HepG2 (cell line): ENCODE measurements around the gene ACSL1. TPM values are rescaled to one million over a fixed set of nuclear protein-coding genes. Genes with fewer than 3 reads are reported as not detected.

ENCODE experiments used
- ATAC-seq: fragments of 200-7000 bp; cut with Tn5 transposase; 3 replicates; pipeline ENCODE4 v1.9.1; 2020; ENCODE audit warnings: mild to moderate bottlenecking, moderate library complexity
- BruUV-seq: library from RNA; stranded (reverse); fragments of 400-500 nt; replicated peaks from 2 replicates; lab custom pipeline; 2021; lab: Mats Ljungman, UMichigan
- CTCF ChIA-PET: fragments of 300-600 bp; formaldehyde crosslinking; extraction: SDS; loops from one replicate; lab custom pipeline; 2021; ENCODE audit warnings: low total read pairs, inconsistent platforms, low intra/inter-chr PET ratio; lab: Yijun Ruan, JAX
- POLR2A ChIA-PET: fragments of 350-600 bp; sonication (Branson Sonifier 250); formaldehyde crosslinking; loops from one replicate; lab custom pipeline; 2020; ENCODE audit warnings: antibody characterized with exemption, inconsistent platforms; lab: Yijun Ruan, JAX
- DNase-seq: peaks from one replicate; pipeline ENCODE4 v3.0.0-alpha.2; 2015; ENCODE audit warnings: low spot score
- FAIRE-seq: peaks from 3 replicates; lab custom pipeline; 2011; peaks lifted over from hg19 to GRCh38; lab: Jason Lieb, UNC
- H2AFZ ChIP-seq: one replicate; pipeline ENCODE4 v1.6.1; 2011; ENCODE audit warnings: low read length, inconsistent platforms
- H3K27ac ChIP-seq: fragments of 300-600 bp; 3 replicates; pipeline ENCODE4 v1.8.0; 2011; ENCODE audit warnings: mixed run types, mild to moderate bottlenecking, mixed read lengths, low read length, inconsistent platforms; ENCODE audit not compliant: insufficient read depth; ENCODE audit errors: extremely low read length
- H3K27me3 ChIP-seq, 2 experiments: fragments of 200-600 bp in 1 of 2; 2 replicates in 1 of 2; 3 replicates in 1 of 2; pipeline versions ENCODE4 v1.6.0 to v1.8.0; 2011; ENCODE audit warnings: low read length in 2 of 2, mild to moderate bottlenecking in 2 of 2, moderate library complexity in 2 of 2, inconsistent platforms in 1 of 2; ENCODE audit not compliant: insufficient read depth in 2 of 2, control insufficient read depth in 1 of 2
- H3K36me3 ChIP-seq, 2 experiments: fragments of 200-600 bp in 1 of 2; replicated peaks in 1 of 2; 2 replicates in 1 of 2; 3 replicates in 1 of 2; pipeline versions ENCODE4 v1.5.1 to v1.8.0; 2011; ENCODE audit warnings: low read length in 2 of 2, inconsistent platforms in 1 of 2; ENCODE audit not compliant: insufficient read depth in 2 of 2, control insufficient read depth in 1 of 2
- H3K4me1 ChIP-seq: 2 replicates; pipeline ENCODE4 v1.5.1; 2012; ENCODE audit warnings: low read length, inconsistent platforms; ENCODE audit not compliant: insufficient read depth
- H3K4me2 ChIP-seq: 2 replicates; pipeline ENCODE4 v1.6.0; 2011; ENCODE audit warnings: low read depth, low read length, inconsistent platforms
- H3K4me3 ChIP-seq, 3 experiments: fragments of 200-600 bp in 1 of 3; sonication (generic), shearing (Covaris generic) in 1 of 3; replicated peaks in 1 of 3; 2 replicates each; pipeline ENCODE4 v1.5.1; 2011 to 2016; ENCODE audit warnings: low read length in 3 of 3, inconsistent platforms in 2 of 3, low read depth in 2 of 3, mild to moderate bottlenecking in 2 of 3, control low read depth in 1 of 3, mixed read lengths in 1 of 3; ENCODE audit not compliant: insufficient read depth in 1 of 3
- H3K79me2 ChIP-seq: one replicate; pipeline ENCODE4 v1.6.1; 2011; ENCODE audit warnings: low read length, inconsistent platforms; ENCODE audit not compliant: insufficient read depth
- H3K9ac ChIP-seq: 2 replicates; pipeline ENCODE4 v1.6.0; 2011; ENCODE audit warnings: mild to moderate bottlenecking, low read depth, low read length, inconsistent platforms; ENCODE audit not compliant: insufficient read depth
- H3K9me3 ChIP-seq: 2 replicates; pipeline ENCODE4 v1.5.1; 2012; ENCODE audit warnings: mild to moderate bottlenecking, low read length
- H4K20me1 ChIP-seq: 2 replicates; pipeline ENCODE4 v1.6.0; 2011; ENCODE audit warnings: inconsistent platforms, mild to moderate bottlenecking, low read length, moderate library complexity; ENCODE audit not compliant: insufficient read depth
- CBX2 ChIP-seq, 2 experiments: fragments of 200-600 bp in 1 of 2; sonication (generic); formaldehyde crosslinking in 1 of 2; IDR thresholded peaks; 2 replicates each; pipeline versions ENCODE4 v1.7.0 to v1.8.1; 2018 to 2022; ENCODE audit warnings: low read depth in 2 of 2, low read length in 1 of 2, mild to moderate bottlenecking in 1 of 2, missing genetic modification reagents in 1 of 2
- CHD2 ChIP-seq: IDR thresholded peaks from 2 replicates; pipeline ENCODE4 v1.6.1; 2011; ENCODE audit warnings: low read depth, low read length, improper control_type of control experiment
- GABPB1 ChIP-seq: IDR thresholded peaks from 2 replicates; pipeline ENCODE4 v1.6.1; 2016; ENCODE audit warnings: mild to moderate bottlenecking, missing genetic modification reagents, moderate library complexity, missing compliant biosample characterization
- GMEB1 ChIP-seq: sonication (generic); formaldehyde crosslinking; IDR thresholded peaks from 2 replicates; pipeline ENCODE4 v1.5.1; 2020; ENCODE audit warnings: missing genetic modification reagents, mild to moderate bottlenecking, borderline replicate concordance
- MTA3 ChIP-seq: sonication (generic); formaldehyde crosslinking; IDR thresholded peaks from 2 replicates; pipeline ENCODE4 v1.4.0; 2020; ENCODE audit warnings: missing genetic modification reagents
- PHF20 ChIP-seq: sonication (generic); formaldehyde crosslinking; IDR thresholded peaks from 2 replicates; pipeline ENCODE4 v1.5.0; 2020; ENCODE audit warnings: mild to moderate bottlenecking, missing genetic modification reagents
- SOX6 ChIP-seq, 2 experiments: fragments of 450-650 bp in 1 of 2; sonication (generic) in 1 of 2; formaldehyde crosslinking in 1 of 2; IDR thresholded peaks; 2 replicates each; pipeline versions ENCODE4 v1.4.0 to v1.6.1; 2017 to 2020; ENCODE audit warnings: antibody characterized with exemption in 1 of 2, mild to moderate bottlenecking in 1 of 2, missing genetic modification reagents in 1 of 2
- ZNF143 ChIP-seq: sonication (generic); formaldehyde crosslinking; IDR thresholded peaks from 2 replicates; pipeline ENCODE4 v1.4.0; 2020; ENCODE audit warnings: missing genetic modification reagents
- ZNF3 ChIP-seq: IDR thresholded peaks from 2 replicates; pipeline ENCODE4 v1.7.0; 2017; ENCODE audit warnings: inconsistent platforms
- ZNF337 ChIP-seq: sonication (generic); formaldehyde crosslinking; IDR thresholded peaks from 2 replicates; pipeline ENCODE4 v1.5.1; 2020; ENCODE audit warnings: missing genetic modification reagents, low read depth, mild to moderate bottlenecking, borderline replicate concordance
- ZNF510 ChIP-seq: sonication (generic); formaldehyde crosslinking; IDR thresholded peaks from 2 replicates; pipeline ENCODE4 v1.4.0; 2020; ENCODE audit warnings: low read depth, mild to moderate bottlenecking, missing genetic modification reagents
- ZNF713 ChIP-seq: sonication (generic); formaldehyde crosslinking; IDR thresholded peaks from 2 replicates; pipeline ENCODE4 v1.4.0; 2020; ENCODE audit warnings: mild to moderate bottlenecking, missing genetic modification reagents
- ZSCAN25 ChIP-seq: sonication (generic); formaldehyde crosslinking; IDR thresholded peaks from 2 replicates; pipeline ENCODE4 v1.8.0; 2022; ENCODE audit warnings: mild to moderate bottlenecking, missing genetic modification reagents
- WGBS: methylation state at CpG from one replicate; pipeline ENCODE4 v1.1.6; 2017; ENCODE audit warnings: low lambda C conversion rate; 5-methylcytosine and 5-hydroxymethylcytosine counted together
- in situ Hi-C: cut with HindIII; loops from 2 replicates; pipeline ENCODE4 v1.10.0; 2017; ENCODE audit warnings: low pct_unique_long_range_greater_than_20kb; ENCODE audit not compliant: extremely low pct_ligation_motif_present
- intact Hi-C: fragments of 100-400 bp; cut with micrococcal nuclease; formaldehyde crosslinking; loops from one replicate; pipeline ENCODE4 v1.10.0; 2022; ENCODE audit not compliant: unreplicated experiment
- polyA plus RNA-seq, 8 experiments: library from polyadenylated mRNA; depleted of rRNA in 3 of 8; stranded (reverse) in 7 of 8; unstranded in 1 of 8; fragments of >200 nt; fragmentation: Illumina TruSeq in 4 of 8; extraction: Trizol in 4 of 8; gene quantifications; 2 replicates each; pipeline versions ENCODE4 v1.2.1 to v1.2.3, GENCODE V29; 2011 to 2016; ENCODE audit warnings: low read depth in 4 of 8, missing spikeins in 1 of 8, mixed read lengths in 1 of 8; ENCODE audit not compliant: insufficient read depth in 1 of 8
- total RNA-seq, 5 experiments: library from RNA; depleted of rRNA; stranded (reverse); fragments of >200 nt; fragmentation: Illumina TruSeq; extraction: Trizol; gene quantifications; 2 replicates each; pipeline ENCODE4 v1.2.3, GENCODE V29; 2016; ENCODE audit warnings: low read depth in 1 of 5
- TF ChIP-seq, protein P1 (sequence below): sonication (generic); formaldehyde crosslinking; IDR thresholded peaks from 2 replicates; pipeline ENCODE4 v1.4.0; 2020; ENCODE audit warnings: missing genetic modification reagents
- TF ChIP-seq, protein P2 (sequence below): sonication (generic); IDR thresholded peaks from 2 replicates; pipeline ENCODE4 v1.6.1; 2016; ENCODE audit warnings: low read depth, borderline replicate concordance

Gene ACSL1
- total and polyA plus RNA-seq, 2 of the 13 experiments (the other 11 are each of a cell fraction or from before 2014, with no cell fraction given) = 10.0 to 29.8 TPM

DNA sequence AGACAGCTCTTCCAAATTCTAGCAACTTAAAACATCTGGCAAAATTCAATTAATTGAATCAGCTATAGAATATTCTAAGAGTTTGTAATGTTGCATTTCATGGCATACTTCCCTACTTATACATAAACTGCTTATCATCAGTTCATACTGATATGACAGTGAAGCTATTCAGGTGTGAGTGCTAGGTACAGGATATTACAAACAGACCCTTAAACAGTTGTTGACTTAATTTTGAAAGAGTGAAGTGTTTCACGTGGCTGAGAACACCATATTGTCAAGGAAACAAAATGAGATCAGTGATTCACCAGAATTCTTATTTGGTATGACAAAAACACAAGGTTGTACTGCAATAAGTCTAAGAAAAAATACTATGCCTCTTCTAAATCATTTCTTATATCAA, 119.3 kb downstream of the ACSL1 start:
- H3K4me3 ChIP-seq = no peak overlapping the region
- ChIA-PET POLR2A (no interaction called here), CTCF (no interaction called here)
- no peak for ATAC-seq
- no peak overlapping the region for H3K9ac ChIP-seq
- no peaks in the 10 kb centered on the region for H3K79me2 ChIP-seq
- intact Hi-C loops = no loop called here
- no peak for DNase-seq
- no peaks in the 10 kb centered on the region; the same call in 1 of the 2 replicates for H4K20me1 ChIP-seq
- H2AFZ ChIP-seq = no peak overlapping the region
- H3K9me3 ChIP-seq = no peaks in the 10 kb centered on the region
- H3K27ac ChIP-seq = no peak overlapping the region
- H3K4me2 ChIP-seq = no peak overlapping the region
- WGBS = 74% methylated on average over 1 of the region's 1 CpG
- no peaks in the 10 kb centered on the region for H3K4me1 ChIP-seq
- peaks cover 6 to 51% of the 10 kb centered on the region in 2 experiments; a peak in 4 of 5 replicates for H3K36me3 ChIP-seq
- no TSS peak for BruUV-seq
- no peak for FAIRE-seq
- TF ChIP-seq SOX6 (IDR thresholded peaks at IDR 0.05) (no peak), SOX6 (CRISPR knock-in tag; IDR thresholded peaks at IDR 0.05) (no peak), ZNF713 (CRISPR knock-in tag) (no peak), GABPB1 (CRISPR knock-in tag) (no peak), ZSCAN25 (no peak), MTA3 (CRISPR knock-in tag) (no peak), CHD2 (no peak), CBX2 (IDR thresholded peaks at IDR 0.05; ENCODE audit: low read depth, low read length) (no peak), CBX2 (CRISPR knock-in tag; IDR thresholded peaks at IDR 0.05; ENCODE audit: low read depth) (no peak), GMEB1 (no peak), ZNF3 (no peak), ZNF510 (CRISPR knock-in tag) (no peak), ZNF143 (no peak), ZNF337 (no peak), PHF20 (CRISPR knock-in tag) (no peak)
- TF ChIP-seq, protein P1, sequence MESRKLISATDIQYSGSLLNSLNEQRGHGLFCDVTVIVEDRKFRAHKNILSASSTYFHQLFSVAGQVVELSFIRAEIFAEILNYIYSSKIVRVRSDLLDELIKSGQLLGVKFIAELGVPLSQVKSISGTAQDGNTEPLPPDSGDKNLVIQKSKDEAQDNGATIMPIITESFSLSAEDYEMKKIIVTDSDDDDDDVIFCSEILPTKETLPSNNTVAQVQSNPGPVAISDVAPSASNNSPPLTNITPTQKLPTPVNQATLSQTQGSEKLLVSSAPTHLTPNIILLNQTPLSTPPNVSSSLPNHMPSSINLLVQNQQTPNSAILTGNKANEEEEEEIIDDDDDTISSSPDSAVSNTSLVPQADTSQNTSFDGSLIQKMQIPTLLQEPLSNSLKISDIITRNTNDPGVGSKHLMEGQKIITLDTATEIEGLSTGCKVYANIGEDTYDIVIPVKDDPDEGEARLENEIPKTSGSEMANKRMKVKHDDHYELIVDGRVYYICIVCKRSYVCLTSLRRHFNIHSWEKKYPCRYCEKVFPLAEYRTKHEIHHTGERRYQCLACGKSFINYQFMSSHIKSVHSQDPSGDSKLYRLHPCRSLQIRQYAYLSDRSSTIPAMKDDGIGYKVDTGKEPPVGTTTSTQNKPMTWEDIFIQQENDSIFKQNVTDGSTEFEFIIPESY (CRISPR knock-in tag) = no peak
- TF ChIP-seq, protein P2, sequence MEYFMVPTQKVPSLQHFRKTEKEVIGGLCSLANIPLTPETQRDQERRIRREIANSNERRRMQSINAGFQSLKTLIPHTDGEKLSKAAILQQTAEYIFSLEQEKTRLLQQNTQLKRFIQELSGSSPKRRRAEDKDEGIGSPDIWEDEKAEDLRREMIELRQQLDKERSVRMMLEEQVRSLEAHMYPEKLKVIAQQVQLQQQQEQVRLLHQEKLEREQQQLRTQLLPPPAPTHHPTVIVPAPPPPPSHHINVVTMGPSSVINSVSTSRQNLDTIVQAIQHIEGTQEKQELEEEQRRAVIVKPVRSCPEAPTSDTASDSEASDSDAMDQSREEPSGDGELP = no peak
- no peaks in the 10 kb centered on the region for H3K27me3 ChIP-seq
- in situ Hi-C loops = no loop called here
